IMR-90 (cell line): ENCODE results near the gene STK40. TPM values are rescaled to one million over a fixed set of nuclear protein-coding genes. Genes with fewer than 3 reads are reported as not detected.

Experiments
- ATAC-seq: fragments of 200-7000 bp; cut with Tn5 transposase; 2 replicates; pipeline ENCODE4 v1.9.1; 2020; ENCODE audit warnings: low read depth, mild to moderate bottlenecking, moderate library complexity
- BruUV-seq: library from RNA; stranded (reverse); fragments of 400-500 nt; replicated peaks from 2 replicates; lab custom pipeline; 2021; lab: Mats Ljungman, UMichigan
- CTCF ChIA-PET: fragments of 300-600 bp; formaldehyde crosslinking; extraction: SDS; loops from one replicate; lab custom pipeline; 2021; ENCODE audit warnings: antibody characterized with exemption; lab: Yijun Ruan, JAX
- POLR2A ChIA-PET: fragments of 300-600 bp; sonication (Branson Sonifier 250); formaldehyde crosslinking; loops from one replicate; lab custom pipeline; 2022; ENCODE audit warnings: antibody characterized with exemption; ENCODE audit not compliant: unreplicated experiment; lab: Charles Lee
- DNase-seq: peaks from one replicate; pipeline ENCODE4 v3.0.0; 2013
- H2AFZ ChIP-seq: replicated peaks from 2 replicates; pipeline ENCODE3; 2013; ENCODE audit warnings: low read length, mild to moderate bottlenecking; ENCODE audit not compliant: poor library complexity
- H2AK5ac ChIP-seq: 2 replicates; pipeline ENCODE4 v1.6.1; 2013; ENCODE audit warnings: low read depth, low read length, inconsistent platforms
- H2AK9ac ChIP-seq: replicated peaks from 2 replicates; pipeline ENCODE3; 2013; ENCODE audit warnings: mild to moderate bottlenecking, low read depth, low read length, moderate library complexity; ENCODE audit not compliant: poor library complexity
- H2BK120ac ChIP-seq: 2 replicates; pipeline ENCODE4 v1.6.1; 2013; ENCODE audit warnings: low read depth, low read length, inconsistent platforms
- H2BK15ac ChIP-seq: 3 replicates; pipeline ENCODE4 v1.6.1; 2013; ENCODE audit warnings: low read depth, low read length, inconsistent platforms
- H2BK20ac ChIP-seq: 2 replicates; pipeline ENCODE4 v1.6.1; 2013; ENCODE audit warnings: low read depth, mild to moderate bottlenecking, inconsistent platforms, low read length, moderate library complexity
- H2BK5ac ChIP-seq: 2 replicates; pipeline ENCODE4 v1.6.1; 2013; ENCODE audit warnings: mild to moderate bottlenecking, low read depth, low read length, inconsistent platforms; ENCODE audit not compliant: poor library complexity, severe bottlenecking
- H3K14ac ChIP-seq: replicated peaks from 2 replicates; pipeline ENCODE4 v1.6.1; 2013; ENCODE audit warnings: low read depth, low read length, inconsistent platforms
- H3K18ac ChIP-seq: 2 replicates; pipeline ENCODE4 v1.6.1; 2013; ENCODE audit warnings: low read depth, low read length, control low read depth
- H3K23ac ChIP-seq: 2 replicates; pipeline ENCODE4 v1.6.1; 2013; ENCODE audit warnings: low read depth, low read length, inconsistent platforms
- H3K27ac ChIP-seq: 2 replicates; pipeline ENCODE4 v1.5.1; 2013; ENCODE audit warnings: mild to moderate bottlenecking, control low read depth, low read length; ENCODE audit not compliant: insufficient read depth
- H3K27me3 ChIP-seq: 2 replicates; pipeline ENCODE4 v1.6.1; 2013; ENCODE audit warnings: low read length; ENCODE audit not compliant: control insufficient read depth, insufficient read depth
- H3K36me3 ChIP-seq: 2 replicates; pipeline ENCODE4 v1.6.1; 2013; ENCODE audit warnings: low read length, mixed read lengths; ENCODE audit not compliant: control insufficient read depth, insufficient read depth
- H3K4ac ChIP-seq: 2 replicates; pipeline ENCODE4 v1.6.1; 2013; ENCODE audit warnings: low read depth, low read length, inconsistent platforms
- H3K4me1 ChIP-seq: 2 replicates; pipeline ENCODE4 v1.6.1; 2013; ENCODE audit warnings: low read length, mixed read lengths; ENCODE audit not compliant: control insufficient read depth, insufficient read depth
- H3K4me2 ChIP-seq: 2 replicates; pipeline ENCODE4 v1.6.1; 2013; ENCODE audit warnings: low read depth, mild to moderate bottlenecking, control low read depth, low read length, moderate library complexity
- H3K4me3 ChIP-seq: 2 replicates; pipeline ENCODE4 v1.5.1; 2013; ENCODE audit warnings: low read depth, mild to moderate bottlenecking, control low read depth, low read length, moderate library complexity; ENCODE audit not compliant: insufficient read depth
- H3K56ac ChIP-seq: 2 replicates; pipeline ENCODE4 v1.6.1; 2013; ENCODE audit warnings: low read length, inconsistent platforms; ENCODE audit not compliant: insufficient read depth; ENCODE audit errors: extremely low read depth
- H3K79me1 ChIP-seq, 2 experiments: 2 replicates each; pipeline ENCODE4 v1.6.1; 2013; ENCODE audit warnings: low read length in 2 of 2, inconsistent platforms in 1 of 2, low read depth in 1 of 2
- H3K9ac ChIP-seq: 2 replicates; pipeline ENCODE4 v1.6.1; 2013; ENCODE audit warnings: low read depth, low read length, control low read depth
- H3K9me1 ChIP-seq: 2 replicates; pipeline ENCODE4 v1.6.1; 2013; ENCODE audit warnings: low read length, inconsistent platforms; ENCODE audit not compliant: insufficient read depth
- H3K9me3 ChIP-seq: 2 replicates; pipeline ENCODE4 v1.6.1; 2013; ENCODE audit warnings: low read length; ENCODE audit not compliant: control insufficient read depth, insufficient read depth
- H4K20me1 ChIP-seq: 2 replicates; pipeline ENCODE4 v1.6.1; 2013; ENCODE audit warnings: low read length, inconsistent platforms; ENCODE audit not compliant: insufficient read depth
- H4K5ac ChIP-seq: 2 replicates; pipeline ENCODE4 v1.6.1; 2013; ENCODE audit warnings: mild to moderate bottlenecking, low read depth, low read length, control low read depth
- H4K8ac ChIP-seq, 2 experiments: 2 replicates each; pipeline ENCODE4 v1.6.1; 2013; ENCODE audit warnings: low read depth in 2 of 2, low read length in 2 of 2, control low read depth in 1 of 2, inconsistent platforms in 1 of 2
- H4K91ac ChIP-seq: 2 replicates; pipeline ENCODE4 v1.6.1; 2013; ENCODE audit warnings: low read depth, low read length, inconsistent platforms; ENCODE audit not compliant: insufficient read depth
- CEBPB ChIP-seq: IDR thresholded peaks from 2 replicates; pipeline ENCODE4 v1.6.1; 2012; ENCODE audit warnings: low read depth, low read length, improper control_type of control experiment
- MXI1 ChIP-seq: IDR thresholded peaks from 2 replicates; pipeline ENCODE4 v1.6.1; 2012; ENCODE audit warnings: low read depth, mild to moderate bottlenecking, low read length, moderate library complexity, borderline replicate concordance
- RFX5 ChIP-seq: IDR thresholded peaks from 2 replicates; pipeline ENCODE4 v1.8.0; 2012; ENCODE audit warnings: low read depth, mild to moderate bottlenecking, low read length, moderate library complexity
- WGBS, 2 experiments: methylation state at CpG; one replicate each; pipeline versions ENCODE4 v1.1.5 to v1.1.7; 2013; ENCODE audit warnings: missing lambda C conversion rate in 2 of 2; ENCODE audit not compliant: insufficient read length in 1 of 2; ENCODE audit errors: extremely low coverage in 2 of 2; 5-methylcytosine and 5-hydroxymethylcytosine counted together
- dilution Hi-C: fragments of 300-500 bp; cut with HindIII; formaldehyde crosslinking; loops from one replicate; pipeline ENCODE4 v1.14.3; 2018; ENCODE audit warnings: low sequenced_read_pairs; ENCODE audit not compliant: unreplicated experiment
- in situ Hi-C: fragments of 300-500 bp; cut with MboI; formaldehyde crosslinking; loops from 3 replicates; pipeline ENCODE4 v1.14.3; 2019; ENCODE audit warnings: low sequenced_read_pairs, inconsistent platforms, mixed read lengths
- intact Hi-C: fragments of 100-400 bp; cut with micrococcal nuclease; formaldehyde crosslinking; loops from 2 replicates; pipeline ENCODE4 v1.10.0; 2022
- polyA plus RNA-seq, 3 experiments: library from polyadenylated mRNA; depleted of rRNA; stranded (reverse); fragments of >200 nt; gene quantifications; 2 replicates each; pipeline ENCODE4 v1.2.3, GENCODE V29; 2012; ENCODE audit warnings: low replicate concordance in 1 of 3
- total RNA-seq: library from RNA; depleted of rRNA; stranded (reverse); fragments of >200 nt; gene quantifications from 2 replicates; pipeline ENCODE4 v1.2.3, GENCODE V29; 2012
- TF ChIP-seq, protein P1 (sequence below): fragments of 150-350 bp; IDR thresholded peaks from 2 replicates; pipeline ENCODE4 v1.6.1; 2016; ENCODE audit warnings: low read depth, mild to moderate bottlenecking, low read length, moderate library complexity, borderline replicate concordance

Gene STK40
- total and polyA plus RNA-seq, 2 of the 4 experiments (the other 2 are of a cell fraction) = 16.0 to 29.9 TPM

GRCh38 chr1:36309397-36309796, 76.3 kb downstream of the STK40 start:
- Histone ChIP-seq H3K4ac (no peak overlapping the region), H3K9me1 (peaks cover 8% of the 10 kb centered on the region), H4K8ac (no peak overlapping the region), H3K14ac (no peak overlapping the region), H3K56ac (no peak overlapping the region), H3K18ac (no peak overlapping the region), H2BK20ac (no peak overlapping the region), H3K79me1 (peaks cover 13 to 42% of the 10 kb centered on the region in 2 experiments; a peak in 3 of 4 replicates), H3K9ac (no peak overlapping the region), H2BK120ac (no peak overlapping the region), H3K36me3 (peaks cover 11% of the 10 kb centered on the region), H2AK9ac (no peak overlapping the region), H2BK5ac (no peak overlapping the region), H3K27ac (no peak overlapping the region), H3K27me3 (no peaks in the 10 kb centered on the region), H4K5ac (no peak overlapping the region), H3K9me3 (no peaks in the 10 kb centered on the region), H4K20me1 (0 out of 2 replicates have a peak, but pooled peaks cover 3% of the 10 kb centered on the region), H3K23ac (no peak overlapping the region), H4K91ac (no peak overlapping the region), H3K4me2 (no peak overlapping the region), H2BK15ac (no peak overlapping the region), H3K4me1 (peaks cover 8% of the 10 kb centered on the region), H3K4me3 (no peak overlapping the region), H2AFZ (no peak overlapping the region), H2AK5ac (no peak overlapping the region; the same call in 1 of the 2 replicates)
- no peak for TF ChIP-seq CEBPB
- TF ChIP-seq, protein P1, sequence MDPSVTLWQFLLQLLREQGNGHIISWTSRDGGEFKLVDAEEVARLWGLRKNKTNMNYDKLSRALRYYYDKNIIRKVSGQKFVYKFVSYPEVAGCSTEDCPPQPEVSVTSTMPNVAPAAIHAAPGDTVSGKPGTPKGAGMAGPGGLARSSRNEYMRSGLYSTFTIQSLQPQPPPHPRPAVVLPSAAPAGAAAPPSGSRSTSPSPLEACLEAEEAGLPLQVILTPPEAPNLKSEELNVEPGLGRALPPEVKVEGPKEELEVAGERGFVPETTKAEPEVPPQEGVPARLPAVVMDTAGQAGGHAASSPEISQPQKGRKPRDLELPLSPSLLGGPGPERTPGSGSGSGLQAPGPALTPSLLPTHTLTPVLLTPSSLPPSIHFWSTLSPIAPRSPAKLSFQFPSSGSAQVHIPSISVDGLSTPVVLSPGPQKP = no peak
- no peak for TF ChIP-seq MXI1
- TF ChIP-seq RFX5 = no peak
- ChIA-PET CTCF (no interaction called here), POLR2A (no interaction called here)
- DNase-seq = no peak
- in situ Hi-C loops (no loop called here), dilution Hi-C loops (no loop called here), intact Hi-C loops (no loop called here)
- no TSS peak for BruUV-seq
- ATAC-seq = no peak
- no CpG with 5 or more reads among the region's 7 CpGs for WGBS, 2 experiments
